Activated CD4-positive, alpha-beta T cell treated with anti-CD3 and anti-CD28 coated beads, Interleukin-2, Interleukin-4, amounts not matched to agents 100 ng/mL and 50 ng/mL, durations not matched to agents 16 hours and 8 hours (primary cell): ENCODE data around the gene TMOD2.

Experiments
- DNase-seq: peaks from one replicate; pipeline ENCODE4 v3.0.0-alpha.2; 2020; ENCODE audit warnings: low spot score

TMOD2 gene

DNA sequence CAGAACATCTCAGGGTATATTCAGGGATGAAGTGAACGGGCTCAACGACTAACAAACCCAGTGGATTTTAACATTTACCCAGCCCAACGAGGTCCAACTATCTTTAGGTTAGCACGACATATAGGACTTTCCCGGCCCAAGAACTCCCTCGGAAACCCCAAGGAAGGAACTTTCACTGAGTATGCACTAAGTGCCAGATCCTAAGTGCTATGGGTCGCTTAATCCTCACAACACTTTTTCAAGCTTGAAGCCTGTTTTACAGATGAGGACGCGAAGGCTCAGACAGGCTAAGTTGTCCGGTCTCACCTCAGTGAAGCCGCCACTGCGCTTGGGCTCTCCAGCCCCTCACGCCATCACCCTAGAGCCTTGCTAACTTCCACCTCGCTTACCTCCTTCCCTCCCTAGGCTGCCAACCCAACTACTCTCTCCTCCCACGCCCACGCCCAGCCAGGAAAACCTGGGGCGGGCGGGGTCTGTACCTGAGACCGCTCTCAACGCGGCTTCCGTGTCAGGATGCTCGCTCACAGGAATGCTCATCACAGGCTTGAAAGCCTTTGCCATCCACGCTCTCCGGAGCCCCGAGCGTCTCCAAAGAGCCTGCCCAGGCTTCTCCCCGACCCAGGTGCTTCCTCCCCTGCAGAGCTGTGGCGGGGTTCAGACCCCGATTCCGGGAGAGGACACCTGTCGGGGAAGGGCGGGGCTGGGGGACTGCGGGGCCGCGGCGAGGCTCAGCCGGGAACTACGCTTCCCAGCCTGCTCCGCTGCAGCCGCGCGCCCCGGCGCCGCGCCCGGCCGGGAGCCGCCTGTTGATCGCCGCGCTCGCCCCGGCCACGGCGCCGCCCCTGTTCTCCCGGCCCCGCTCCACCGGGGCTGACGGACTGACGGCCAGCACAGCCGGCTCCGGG is at the start of gene TMOD2:
TSS of gene TMOD2 (plus strand) at position 806 of the 905 bp plus-strand sequence. CDS start 14,845 bp downstream, outside the sequence.
- DNase-seq = peak; percentile 33

DNA sequence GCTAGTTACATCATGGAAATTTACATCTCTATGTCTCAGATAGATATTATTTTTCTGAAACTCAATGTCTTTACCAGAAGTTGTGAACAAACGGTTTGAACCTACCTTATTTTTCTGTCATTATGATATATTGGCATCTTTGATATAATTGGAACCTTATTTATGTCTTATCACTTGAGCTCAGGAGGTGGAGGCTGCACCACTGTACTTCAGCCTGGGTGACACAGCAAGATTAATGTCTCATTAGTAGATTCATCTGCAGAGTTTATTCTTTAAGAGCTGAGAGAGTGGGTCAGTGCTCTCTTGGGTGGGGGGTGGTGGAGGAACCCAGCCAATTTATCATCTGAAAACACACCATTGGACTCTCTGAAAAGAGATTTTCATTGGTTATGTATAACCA is 48.7 kb upstream of the TMOD2 start:
- no peak for DNase-seq

DNA sequence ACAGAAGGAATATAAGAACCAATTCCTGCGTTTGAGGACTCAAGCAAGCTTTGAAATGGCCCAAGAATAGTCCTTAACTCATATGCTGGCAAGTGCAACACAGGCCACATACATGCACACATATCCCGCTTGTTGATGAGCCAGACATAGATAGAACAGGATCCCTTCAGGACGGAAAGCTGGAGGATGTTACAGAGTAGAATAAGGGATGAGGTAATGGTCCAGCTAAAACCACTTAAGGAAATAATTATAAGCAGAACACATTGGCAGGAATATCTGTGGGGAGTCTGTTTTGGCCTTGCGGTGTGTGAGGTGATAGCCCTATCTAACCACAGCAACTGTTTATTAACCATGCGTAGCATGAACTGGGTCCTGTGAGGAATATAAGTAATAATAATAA is 45.1 kb upstream of the TMOD2 start:
- DNase-seq = no peak

DNA sequence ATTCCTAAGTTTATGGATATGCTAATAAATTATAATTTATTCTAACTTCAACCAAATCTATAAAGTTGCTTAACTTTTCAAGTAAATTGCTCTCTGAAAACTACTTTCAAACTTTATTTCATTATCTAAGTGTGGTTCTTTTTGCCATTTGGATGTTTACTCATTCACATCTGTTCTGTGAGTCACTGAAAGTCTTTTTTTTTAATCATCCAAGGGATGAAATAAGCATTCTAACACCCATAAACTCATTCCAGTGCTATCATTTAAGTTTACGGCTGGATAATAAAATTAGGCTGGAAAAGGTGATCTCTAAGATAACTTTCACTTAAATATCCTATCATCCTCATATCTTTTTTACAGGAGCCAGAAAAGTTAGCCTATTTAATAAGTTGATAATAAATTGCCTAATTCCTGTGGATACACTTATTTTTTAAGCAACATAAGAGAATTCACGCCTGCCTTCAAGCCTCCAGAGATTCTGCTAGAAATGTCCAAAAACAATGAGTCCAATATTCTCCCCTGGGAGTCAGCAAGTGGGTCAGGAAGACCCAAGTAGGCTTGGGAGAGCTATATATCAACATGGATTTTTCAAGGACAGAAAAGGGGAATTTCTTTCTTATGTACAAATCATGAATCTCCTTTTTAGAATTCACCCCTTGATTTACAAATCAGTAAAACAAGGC is 44.3 kb upstream of the TMOD2 start:
- DNase-seq = no peak

DNA sequence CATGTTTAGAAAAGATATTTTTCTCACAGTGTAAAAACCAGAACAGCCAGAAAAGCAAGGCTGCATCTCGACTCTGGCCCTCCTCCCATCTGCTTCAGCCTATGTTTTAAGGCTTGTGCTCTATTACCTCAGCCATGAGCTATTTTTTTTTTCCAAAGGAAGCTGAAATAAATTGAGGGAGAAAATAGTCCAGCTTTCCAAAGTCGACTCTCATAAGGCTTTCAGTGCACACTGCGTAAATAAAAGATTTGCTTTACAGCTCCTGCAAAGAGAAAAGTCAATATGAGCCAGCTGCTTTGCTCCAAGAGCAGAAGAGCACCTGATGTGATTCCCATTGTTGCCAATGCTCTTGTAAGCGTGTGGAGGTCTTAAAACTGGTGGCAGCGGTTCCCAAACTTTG is 43.4 kb upstream of the TMOD2 start:
- DNase-seq = no peak

DNA sequence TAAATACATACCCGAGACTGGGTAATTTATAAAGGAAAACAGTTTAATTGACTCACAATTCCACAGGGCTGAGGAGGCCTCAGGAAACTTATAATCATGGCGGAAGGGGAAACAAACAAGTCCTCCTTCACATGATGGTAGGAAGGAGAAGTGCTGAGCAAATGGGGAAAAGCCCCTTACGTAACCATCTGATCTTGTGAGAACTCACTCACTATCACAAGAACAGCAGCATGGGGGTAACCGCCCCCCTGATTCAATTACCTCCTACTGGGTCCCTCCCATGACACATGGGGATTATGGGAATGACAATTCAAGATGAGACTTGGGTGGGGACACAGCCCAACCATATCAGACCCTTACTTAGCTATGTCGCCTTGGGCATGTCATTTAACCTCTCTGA is 42.4 kb upstream of the TMOD2 start:
- DNase-seq = no peak

DNA sequence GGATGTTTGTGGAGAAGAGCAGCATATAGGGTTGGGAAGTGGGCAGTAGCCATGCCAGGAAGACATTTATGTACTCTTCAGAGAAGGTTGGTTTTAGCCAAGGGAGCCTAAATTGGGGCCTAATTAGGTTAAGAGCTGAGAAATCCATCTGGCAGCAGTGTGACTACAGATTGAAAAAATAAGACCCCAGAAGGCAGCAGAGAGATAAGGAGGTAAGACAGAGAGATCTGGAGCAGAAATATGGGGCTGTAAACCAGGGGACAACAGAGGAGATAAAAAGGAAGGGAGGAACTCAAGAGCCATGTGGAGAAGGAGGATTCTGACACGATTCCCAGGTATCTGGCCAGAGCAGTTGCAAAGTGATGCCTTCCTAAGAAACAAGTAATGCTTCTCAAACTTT is 37.2 kb upstream of the TMOD2 start:
- DNase-seq = no peak

DNA sequence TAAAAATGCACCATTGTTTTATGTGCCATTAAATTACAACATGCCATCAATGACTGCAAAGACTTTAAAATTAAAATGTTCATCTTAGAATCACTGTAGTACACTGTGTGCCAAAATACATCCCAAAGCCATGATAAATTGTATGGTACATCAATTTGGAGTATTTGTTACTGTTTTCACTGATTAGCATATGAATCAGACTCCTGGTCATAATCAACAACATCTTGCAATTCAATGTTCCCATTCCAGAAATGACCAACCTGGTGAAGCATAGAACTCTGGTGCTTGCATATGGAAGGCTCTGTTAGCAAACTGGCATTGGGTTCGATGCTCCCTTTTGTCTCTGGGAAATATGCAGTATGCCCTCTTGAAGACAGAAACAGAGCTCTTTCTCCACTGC is 36.5 kb upstream of the TMOD2 start:
- DNase-seq = no peak

DNA sequence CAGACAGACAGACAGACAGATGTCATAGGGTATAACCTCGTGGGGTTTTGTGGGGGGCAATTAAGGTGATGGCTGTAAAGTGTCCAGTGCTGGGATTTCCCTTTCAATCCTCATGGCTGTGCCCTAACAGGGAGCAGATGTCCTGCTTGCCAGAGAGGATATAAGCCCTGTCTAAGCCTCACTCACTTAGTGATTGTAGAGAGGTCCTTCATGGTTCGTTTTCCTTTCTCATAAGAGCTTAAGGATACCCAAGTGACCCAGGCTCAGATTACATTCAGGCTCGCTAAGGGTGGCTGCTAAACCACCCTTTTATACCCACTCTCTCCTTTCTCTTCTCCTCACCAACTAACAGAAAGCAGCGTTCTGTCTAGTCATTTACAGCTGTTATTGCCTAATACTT is 33.2 kb upstream of the TMOD2 start:
- DNase-seq = no peak

DNA sequence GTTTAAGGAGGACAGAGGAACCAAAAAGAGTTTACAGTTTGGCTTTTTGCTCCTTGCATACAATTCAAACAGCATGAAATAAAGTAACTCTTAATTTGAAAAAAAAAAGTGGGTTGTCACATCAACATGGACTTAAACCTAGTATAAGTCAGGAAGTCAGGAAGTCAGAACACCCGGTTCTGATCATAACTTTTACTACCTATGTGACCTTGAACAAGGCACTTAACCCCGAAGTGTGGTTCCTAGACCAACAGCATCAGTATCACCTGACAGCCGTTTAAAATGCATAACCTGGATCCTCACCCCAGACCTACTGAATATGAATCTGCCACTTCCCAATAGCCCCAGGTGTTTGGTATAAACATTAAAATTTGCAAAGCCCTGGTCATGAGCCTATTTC is 32.7 kb upstream of the TMOD2 start:
- DNase-seq = no peak

DNA sequence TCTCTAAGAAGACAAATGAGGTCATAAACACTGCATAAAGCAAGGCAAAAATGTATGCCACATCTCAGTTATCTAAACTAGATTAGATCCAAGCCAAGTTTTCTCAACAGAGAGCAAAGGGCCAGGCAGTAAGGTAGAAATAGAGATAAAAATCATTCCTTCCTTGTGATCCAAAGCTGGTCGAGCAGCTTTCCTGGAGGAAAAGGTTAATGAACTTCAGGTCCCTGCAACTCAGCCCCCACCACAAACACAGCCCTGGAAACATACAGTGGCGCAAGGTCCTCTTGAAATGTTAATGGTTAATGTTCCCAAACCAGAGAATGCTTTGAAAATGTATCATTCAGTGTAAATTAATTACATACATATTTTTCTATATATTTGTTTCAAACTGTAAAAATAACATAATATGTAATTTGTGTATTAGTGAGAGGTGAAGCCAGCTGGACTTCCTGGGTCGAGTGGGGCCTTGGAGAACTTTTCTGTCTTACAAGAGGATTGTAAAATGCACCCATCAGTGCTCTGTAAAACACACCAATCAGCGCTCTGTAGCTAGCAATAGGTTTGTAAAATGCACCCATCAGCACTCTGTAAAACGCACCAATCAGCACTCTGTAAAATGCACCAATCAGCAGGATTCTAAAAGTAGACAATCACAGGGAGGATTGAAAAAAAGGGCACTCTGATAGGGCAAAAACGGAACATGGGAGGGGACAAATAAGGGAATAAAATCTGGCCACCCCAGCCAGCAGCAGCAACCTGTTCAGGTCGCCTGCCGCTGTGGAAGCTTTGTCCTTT is 31.0 kb upstream of the TMOD2 start:
- DNase-seq = no peak

DNA sequence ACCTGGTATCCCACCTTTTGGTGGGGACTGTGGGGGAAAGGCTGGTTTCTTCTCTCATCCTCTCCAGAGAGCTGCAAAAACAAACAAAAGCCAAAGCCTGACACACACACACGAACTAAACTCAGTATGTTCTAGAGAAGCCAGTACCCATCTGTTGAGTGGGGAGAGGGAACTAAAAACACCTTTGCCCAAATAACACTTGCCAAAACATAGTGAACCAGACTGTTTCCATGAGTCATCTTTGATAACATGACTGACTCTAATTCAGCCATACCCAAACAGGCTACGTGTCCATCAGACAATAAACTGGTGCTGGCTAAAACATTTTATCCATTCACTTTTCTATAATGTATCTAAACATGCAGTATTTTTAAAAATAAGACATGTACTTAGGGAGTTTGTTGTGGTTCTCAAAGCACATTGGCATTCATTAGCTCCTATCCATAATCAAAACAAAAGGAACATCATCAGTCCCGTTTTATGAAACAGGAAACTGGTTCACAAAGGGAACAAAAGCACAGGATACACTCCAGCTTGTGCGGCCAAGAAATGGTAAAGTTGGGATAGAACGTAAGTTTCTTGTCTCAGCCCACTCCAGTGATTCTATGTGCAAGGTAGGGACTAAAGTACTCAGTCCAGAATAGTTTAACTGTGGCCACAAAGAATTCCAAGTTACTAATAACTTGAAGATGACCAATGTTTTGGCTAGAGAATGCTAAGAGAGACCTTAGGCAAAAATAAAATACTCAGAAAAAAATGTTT is 30.0 kb upstream of the TMOD2 start:
- no peak for DNase-seq

DNA sequence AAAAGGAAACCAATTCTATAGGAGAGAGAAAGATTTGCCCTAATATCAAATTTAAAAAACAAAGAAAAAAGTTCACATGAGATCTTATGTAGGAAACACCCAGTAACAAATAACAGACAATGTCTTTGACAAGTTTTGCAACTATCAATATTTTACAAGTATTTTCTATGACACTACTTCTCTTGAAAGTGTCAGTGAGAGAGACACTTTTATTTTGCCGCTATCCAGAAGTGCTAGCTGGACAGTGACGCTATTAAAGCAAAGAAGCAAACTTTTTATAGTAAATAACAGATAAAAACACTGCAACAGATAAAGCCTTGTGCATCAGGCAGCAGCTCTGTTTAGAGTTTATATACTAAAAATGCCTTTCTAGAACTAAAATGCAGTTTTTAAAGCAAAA is 27.2 kb upstream of the TMOD2 start:
- no peak for DNase-seq

DNA sequence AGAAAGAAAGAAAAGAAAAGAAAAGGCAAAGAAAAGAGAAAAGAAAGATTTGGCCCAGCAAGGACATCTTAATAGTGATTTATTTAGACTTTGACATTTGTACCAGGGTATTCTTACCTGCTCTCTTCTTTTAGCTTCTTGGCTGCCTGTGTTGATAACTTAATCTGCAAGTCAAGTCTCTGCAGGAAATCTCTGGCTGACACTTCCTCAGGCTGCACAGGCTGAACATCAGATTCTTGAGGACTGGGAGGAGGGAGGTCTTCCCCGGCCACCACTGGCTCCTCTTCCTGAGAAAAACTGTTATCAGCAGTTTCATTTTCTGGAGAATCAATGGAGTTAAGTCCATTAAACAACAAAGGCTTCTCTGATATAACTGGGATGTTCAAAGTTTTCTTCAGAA is 26.7 kb upstream of the TMOD2 start:
- DNase-seq = no peak

DNA sequence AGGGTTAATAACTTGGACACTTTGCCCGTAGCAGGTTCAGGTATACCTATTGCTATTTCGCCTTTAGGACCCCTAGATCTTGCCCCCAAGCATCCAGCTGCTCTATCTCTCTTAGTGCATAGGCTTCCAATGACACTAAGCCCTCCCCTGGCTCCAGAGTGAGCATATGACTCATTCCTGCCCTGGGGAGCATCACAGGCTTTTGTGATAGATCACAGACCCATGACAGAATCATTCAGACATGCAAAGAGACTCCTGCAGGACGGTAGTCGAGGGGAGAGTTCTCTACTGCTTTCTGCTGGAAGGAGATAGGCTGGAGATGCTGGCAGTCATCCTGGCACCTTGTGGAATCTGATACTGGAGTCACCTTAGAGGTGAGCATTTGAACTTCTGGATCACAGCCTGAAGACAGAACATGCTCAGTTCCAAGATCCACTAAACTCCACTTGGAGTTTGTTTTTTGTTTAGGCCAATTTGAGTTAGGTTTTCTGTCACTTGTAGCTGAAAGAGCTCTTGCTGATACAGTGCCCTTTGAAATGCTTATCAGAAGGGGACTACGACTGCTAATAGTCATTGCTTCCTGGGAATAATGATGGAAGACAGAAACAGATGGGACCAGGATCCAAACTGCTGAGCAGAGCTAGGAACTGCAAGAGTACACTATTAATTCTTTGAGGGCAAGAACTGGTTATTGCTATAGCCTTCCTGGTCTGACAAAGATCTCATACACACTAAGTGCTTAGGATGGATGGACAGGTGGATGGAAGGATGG is 24.9 kb upstream of the TMOD2 start:
- no peak for DNase-seq

DNA sequence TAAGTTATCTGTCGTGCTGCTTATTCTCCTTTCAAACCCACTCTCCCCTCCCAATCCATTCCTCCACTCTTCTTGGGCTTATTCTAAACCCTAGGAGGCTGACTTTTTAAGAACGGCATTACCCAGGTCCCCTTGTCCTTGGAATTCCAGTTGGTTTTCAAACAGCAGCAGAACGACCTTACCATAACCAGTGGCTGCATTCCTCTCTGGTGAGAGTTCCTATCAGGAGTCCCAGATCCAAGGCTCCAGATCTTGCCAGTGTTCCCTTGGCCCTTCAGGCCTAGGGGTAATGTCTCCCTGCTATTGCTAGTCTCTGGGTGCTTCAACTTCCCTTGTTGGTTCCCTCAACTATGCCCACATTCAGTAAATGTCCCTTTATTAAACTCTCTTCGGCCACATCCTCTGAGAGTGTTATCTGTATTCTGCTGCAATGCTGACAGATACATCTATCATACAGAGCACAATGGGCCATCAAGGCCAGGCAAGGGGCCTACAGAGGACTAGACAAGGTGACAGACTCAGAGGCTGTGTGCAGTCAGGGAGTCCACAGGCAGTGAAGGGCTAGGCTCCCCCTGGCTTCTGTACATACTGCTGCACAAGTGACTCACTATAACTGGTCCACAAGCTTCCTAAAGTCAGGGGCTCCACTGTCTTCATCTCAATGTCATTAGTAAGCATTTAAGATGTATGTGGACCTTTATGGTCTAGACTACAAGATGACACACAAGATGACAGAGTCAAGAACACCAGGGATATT is 24.1 kb upstream of the TMOD2 start:
- no peak for DNase-seq

DNA sequence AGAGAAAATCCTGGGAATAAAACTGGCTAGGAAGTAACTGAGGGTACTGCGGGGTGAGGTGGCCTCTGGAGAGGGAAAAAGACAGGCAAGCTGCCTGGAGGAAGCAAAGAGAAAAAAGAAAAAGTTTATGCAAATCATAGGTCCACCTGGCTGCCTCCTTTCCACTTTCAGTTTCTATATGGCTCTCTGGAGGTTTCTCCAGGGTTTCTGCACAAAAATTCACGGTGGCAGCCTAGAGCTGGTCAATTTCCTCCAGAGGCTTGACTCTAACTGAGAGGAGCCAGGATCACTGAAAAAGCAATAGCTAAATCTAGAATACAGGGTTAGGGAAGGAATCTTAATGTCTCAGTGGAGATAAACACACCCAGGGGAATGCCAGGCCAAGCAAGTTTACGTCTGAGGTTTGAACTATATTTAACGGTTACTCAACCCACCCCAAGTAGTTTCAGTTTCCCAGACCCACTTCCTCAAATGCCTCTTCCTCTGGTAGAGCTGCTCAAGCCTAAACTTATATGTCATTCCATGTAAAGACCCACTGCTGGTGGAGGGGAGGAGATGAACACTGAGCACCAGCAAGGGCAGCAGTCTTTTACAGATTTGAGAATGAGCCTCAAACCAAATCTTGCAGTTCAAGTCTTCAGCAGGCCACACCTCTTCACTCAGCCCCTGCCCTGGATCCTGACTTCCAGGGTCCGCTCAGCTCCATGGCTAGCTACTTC is 19.7 kb upstream of the TMOD2 start:
- peak; percentile 54 for DNase-seq

DNA sequence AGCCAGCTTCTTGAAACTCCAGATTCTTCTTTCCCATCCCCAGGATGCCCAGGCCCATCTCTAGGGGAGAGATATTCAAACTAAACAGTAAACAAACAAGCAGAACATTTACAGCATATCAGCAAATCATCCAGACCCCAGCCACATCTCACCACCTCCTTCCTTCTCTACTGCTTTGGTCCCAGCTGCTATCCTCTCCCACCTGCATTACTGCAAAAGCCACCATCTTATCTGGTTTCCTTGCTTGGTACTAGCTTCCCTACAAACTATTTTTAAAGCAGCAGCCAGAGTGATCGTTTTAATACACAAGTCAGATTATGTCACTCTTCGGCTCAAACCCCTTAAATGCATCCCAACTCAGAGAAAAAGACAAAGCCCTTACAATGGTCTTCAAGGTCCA is 18.8 kb upstream of the TMOD2 start:
- DNase-seq = no peak

DNA sequence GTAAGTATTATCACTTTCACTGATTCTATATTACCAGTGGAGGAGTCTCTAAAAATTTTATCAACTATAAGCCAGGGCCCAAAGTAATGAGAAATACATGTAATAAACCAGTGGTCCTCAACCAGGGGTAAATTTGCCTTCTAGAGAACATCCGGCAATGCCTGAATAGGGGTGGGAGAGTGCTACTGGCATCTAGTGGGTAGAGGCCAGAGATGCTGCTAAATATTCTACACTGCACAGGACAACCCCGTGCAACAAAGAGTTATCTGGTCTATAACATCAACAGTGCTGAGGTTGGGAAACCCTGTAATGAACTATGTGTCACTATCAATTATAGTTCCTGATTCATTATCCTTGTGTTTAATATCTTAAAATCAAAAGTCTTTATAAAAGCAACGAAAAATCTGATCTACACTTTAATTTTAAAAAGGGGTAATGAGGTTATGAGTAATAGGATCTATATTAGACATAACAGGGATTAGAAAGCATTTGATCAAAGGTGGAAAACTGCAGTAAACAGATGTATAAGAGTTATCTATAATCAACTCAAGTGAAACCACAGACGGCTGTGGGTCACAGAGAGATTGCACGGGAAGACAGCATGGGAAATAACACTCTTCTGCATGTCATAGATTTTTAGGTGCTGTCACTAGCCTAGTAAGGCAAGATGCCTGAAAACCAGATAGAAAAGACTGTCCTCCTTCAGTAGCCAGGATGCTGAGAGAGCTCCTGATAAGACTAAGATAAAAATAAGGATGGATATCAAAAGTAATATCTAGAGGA is 16.0 kb upstream of the TMOD2 start:
- DNase-seq = peak; percentile 40
